GM19035 (cell line): ENCODE measurements around the gene PIK3CD.
"Not testable (repeated sequence)": the region's sequence is repeated elsewhere in the genome, so short reads cannot be mapped to it uniquely, and the experiment has no call there.

Source experiments
- ATAC-seq: cut with Tn5 transposase; IDR thresholded peaks from one replicate; pipeline ENCODE4 v1.9.1; 2021; ENCODE audit not compliant: unreplicated experiment

PIK3CD gene

DNA sequence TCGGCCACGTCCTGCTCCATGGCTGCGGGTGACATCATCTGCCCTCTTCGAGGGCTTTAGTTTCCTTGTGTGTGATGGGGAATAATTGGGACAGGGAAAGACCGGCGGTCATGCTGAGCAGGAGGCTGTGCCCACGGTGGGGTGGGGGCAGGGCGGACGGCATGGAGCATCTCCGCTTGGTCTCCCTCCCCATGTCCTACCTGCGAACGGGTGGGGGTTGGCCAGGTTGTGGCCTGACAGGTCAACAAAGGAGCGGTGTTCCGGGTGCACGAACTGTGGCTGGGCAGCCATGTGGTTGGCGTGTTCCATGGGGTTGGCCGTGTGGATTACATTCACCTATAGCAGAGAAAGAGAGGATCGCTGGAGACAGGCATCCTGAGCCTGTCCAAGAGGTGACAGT, 80.0 kb downstream of the PIK3CD start:
- ATAC-seq, result no peak

DNA sequence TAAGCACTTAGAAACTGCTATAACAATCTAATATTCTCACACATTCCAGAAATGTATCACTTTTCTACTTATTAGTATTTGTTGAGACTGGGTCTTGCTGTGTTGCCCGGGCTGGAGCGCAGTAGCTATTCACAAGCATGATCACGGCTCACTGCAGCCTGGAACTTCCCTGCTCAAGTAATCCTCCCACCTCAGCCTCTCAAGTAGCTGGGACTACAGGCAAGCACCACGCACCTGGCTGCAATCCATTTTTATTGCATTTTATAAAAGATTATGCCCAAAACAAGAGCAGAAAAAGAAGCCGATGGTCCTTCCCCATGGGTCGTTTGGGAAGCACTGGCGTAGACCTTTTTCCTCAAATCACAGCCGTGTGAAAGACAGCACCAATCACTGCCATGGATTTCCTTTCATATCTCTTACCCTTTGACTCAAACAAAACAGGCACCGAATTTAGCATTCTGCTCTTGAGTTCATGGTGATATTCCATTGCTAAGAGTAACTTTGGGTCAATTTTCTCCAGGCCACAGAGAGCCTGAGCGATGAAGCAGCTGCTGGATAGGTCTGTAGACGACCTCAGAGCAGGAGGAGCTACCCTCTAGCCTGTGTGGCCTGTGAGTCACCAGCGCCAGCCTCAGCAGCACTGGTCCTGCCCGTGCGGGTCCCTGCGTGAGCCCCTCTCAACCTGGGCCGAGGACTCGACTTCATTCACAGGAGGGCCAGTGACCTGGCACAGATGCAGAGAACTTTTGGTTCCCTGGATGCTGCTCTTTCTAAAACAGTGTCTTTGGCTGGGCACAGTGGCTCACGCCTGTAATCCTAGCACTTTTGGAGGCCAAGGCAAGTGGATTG, 80.8 kb downstream of the PIK3CD start:
- no peak for ATAC-seq

DNA sequence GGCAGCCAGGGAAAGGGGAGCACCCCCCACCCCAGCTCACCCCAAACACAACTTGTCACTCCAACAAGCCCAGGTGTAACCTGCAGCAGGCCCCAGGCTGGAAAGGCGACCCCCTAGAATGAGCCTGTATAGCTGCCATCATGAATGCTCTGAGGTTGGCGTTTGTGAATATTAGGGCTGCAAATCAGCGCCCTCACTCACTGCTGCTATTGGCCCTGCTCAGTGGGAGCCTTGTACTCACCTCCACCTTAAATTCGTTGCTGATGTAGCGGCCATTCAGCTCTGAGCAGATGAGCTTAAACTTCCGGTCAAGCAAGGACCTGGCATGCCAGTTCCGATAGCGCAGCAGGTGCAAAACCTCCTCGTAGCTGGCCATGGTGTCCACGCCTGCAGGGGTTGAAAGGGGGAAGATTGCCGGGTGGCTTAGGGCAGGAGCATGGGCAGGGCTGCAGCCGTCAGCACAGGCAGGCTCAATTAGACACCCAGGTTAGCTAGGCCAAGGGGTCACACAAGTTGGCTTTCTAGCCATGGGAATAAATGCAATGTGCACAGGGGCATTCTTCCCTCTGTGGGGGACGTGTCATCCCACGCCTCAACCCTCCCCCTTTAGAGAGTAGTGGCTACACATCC, 81.7 kb downstream of the PIK3CD start:
- no peak for ATAC-seq

DNA sequence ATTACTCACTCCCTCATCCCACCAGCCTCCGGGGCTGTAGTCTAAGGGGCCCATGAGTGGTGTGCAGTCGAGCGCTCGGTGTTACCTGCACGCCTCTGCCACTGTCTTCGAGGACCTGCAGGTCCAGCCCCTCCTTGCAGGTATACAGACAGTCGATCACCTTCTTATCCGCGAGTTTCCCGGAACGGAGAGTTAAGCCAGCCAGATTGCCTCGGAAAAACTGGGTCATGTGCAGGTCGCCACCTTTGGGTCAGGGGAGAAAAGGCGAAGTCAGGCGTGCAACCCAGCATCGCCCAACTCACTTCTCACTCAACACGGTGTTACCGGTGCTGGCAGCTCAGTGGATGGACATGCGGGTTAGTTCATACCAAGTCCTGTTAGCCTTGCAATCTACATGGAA, 84.3 kb downstream of the PIK3CD start:
- no peak for ATAC-seq

DNA sequence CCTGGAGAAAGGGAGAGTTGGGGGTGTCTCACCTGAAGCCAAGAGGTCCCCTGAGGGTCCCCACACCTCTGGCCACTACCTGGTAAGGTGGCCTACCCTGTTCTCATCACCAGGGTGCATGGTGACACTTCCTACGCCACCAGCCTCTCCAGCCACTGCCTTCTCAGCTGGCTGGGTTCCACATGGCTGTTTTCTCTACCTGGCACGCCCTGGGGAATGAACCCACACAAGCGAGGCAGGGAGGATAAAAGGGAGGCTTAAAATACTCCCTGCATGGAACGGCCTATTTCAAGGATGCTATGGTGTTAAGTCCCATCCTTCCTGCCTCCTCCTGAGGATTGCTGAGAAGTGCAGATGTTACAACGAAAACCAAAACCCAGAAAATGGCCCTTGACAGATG, 84.7 kb downstream of the PIK3CD start:
- ATAC-seq, result no peak

DNA sequence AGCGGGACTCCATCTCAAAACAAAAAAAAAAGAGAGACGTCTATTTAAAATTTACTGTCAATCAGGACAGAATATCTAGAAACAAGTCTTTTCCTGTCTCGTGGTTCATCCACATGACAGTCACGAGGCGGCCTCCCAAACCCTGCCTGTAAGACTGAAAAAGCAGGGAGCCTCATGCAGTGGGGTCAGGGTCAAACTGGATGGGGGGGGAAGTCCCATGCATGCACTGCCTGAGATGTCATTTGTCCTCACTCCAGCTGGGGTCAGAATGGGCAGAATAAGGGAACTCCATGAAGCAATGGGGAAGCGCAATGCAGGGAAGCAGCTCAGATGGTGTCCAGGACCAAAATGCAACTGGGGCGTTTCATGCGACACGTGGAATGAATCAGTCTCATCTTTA, 85.5 kb downstream of the PIK3CD start:
- no peak for ATAC-seq

DNA sequence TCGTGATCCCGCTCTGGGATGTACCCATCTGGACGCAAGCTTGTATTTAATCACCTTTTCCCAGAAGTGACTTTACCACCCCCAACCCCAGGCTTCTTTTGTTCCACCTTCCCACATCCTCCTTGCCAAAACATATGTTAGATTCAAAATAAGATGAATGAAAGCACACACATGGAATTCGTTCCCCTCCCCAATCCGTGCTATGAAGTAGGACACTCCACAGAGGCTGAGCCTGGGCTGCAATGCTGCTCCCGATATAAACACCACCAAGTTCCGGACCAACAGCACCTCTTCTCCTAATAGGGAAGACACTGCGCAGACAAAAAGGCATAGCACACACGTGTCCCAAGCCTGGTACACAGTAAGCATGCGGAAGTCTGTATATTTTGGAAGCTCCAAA, 86.1 kb downstream of the PIK3CD start:
- no peak for ATAC-seq

DNA sequence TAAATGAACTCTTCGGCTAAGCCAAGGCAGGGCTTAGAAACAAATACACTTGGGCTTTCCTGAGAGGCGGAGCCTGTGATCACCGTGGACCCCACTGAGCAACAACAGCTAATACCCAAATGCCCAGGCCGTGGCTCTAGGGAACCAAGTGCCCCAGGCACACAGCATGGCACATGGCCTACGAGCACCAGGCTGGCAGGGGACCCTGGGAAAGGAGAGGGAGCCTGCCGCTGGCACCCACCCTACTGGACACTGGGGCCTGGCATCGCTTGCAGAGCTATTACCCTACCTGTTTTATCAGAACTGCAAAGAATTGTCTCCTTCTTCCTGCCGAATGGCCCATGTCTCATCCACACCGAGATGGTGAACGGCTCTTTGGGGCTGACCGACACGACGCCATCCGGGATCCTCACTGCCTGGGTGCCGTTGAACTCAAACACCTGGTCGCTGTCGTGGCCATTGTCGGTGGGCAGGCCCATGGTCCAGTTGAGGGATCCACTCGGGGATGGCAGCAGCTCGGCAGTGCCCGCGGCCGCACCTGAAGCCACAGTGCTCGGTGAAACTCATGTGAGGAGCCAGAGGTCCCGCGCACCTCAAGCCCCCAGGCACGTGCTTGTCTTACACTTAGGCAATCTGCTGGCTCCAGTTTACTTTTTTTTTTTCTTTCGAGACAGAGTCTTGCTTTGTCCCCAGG, 92.7 kb downstream of the PIK3CD start:
- ATAC-seq, result no peak

DNA sequence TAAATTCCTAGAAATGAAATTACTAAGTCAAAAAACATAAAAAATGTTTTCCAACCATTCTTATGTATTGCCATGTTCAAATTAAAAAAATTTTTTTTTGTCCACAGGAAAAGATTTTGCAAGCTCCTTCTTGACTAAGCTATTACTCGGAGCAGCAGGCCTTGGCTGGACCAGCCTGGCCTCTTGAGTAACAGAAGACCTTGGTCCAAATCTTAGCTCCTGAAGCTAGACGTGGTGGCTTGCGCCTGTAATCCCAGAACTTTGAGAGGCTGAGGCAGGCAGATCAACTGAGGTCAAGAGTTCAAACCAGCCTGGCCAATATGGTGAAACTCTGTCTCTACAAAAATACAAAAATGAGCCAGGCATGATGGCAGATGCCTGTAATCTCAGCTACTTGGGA, 94.7 kb downstream of the PIK3CD start:
- no peak for ATAC-seq

DNA sequence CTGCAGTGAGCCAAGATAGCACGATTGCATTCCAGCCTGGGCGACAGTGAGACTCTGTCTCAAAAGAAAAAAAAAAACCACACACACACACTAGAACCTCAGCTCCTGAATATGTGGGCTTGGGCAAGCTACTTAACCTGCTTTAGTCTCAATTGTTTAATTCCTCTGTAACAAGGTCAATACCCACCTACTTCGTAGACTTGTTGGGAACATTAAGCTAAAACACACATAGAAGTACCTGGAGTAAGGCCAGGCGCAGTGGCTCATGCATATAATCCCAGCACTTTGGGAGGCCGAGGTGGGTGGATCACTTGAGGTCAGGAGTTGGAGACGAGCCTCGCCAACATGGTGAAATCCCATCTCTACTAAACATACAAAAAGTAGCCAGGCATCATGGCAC, 95.1 kb downstream of the PIK3CD start:
- ATAC-seq, result no peak

DNA sequence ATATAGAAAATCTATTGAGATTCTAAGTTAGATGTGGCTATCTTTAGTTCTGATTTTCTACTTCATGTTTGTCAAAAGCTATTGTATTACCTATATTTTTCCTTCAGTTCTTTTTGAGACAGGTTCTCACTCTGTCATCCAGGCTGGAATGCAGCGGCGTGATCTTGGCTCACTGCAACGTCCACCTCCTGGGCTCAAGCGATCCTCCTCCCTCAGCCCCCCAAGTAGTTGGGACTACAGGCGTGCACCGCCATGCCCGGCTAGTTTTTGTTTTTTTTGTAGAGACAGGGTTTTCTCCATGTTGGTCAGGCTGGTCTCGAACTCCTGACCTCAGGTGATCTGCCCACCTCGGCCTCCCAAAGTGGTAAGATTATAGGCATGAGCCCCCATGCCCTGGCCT, 96.9 kb downstream of the PIK3CD start:
- not testable (repeated sequence) for ATAC-seq

DNA sequence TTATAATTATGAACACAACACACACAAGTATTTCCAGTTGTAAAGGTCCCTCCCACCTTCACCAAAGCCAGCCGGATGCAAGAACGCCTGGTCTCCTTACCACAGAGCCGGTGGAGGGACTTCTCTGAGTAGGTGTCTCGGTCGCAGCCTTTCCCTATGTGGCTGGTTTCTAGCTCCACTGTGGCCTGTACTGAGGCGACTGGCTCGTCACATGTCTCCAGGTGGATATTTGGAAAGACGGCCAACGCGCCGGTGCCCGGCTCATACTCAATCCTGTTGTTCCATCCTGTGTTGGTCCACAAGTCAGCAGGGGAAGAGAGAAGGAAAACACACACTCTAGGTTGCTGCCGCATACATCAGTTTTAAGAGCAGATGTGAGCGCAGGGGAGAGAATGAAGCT, 97.8 kb downstream of the PIK3CD start:
- ATAC-seq, result no peak

DNA sequence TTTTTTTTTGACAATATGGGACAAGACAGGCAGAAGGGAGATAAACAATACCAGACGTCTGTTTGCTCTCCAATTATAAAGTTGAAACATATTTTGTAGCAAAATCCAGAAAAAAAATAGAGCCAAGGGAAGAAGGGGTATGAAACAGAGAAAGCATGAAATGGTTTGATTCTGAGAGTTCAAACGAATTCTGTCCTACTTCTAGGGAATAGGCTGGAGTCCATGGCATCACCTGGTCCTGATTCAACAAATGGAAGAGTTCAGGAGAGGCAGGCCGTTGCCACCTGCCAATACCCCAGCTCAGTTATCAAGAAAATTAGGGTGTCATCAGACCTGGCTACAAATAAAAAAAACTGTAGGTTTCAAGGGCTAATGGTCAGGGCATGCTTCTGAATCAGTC, 100.4 kb downstream of the PIK3CD start:
- no peak for ATAC-seq

DNA sequence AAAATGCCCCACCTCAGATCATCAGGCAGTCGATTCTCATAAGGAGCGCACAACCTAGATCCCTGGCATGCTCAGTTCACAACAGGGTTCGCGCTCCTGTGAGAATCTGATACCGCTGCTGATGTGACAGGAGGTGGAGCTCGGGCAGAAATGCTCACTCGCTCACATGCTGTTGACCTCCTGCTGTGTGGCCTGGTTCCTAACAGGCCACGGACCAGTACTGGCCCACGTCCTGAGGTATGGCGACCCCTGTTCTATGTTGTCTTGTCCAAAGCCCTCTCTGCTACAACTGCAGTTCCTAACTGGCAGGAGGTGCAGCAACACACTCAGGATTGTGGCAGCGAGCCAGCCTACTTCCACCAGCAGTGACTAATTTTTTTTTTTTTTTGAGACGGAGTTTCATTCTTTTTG, 101.6 kb downstream of the PIK3CD start:
- no peak for ATAC-seq

DNA sequence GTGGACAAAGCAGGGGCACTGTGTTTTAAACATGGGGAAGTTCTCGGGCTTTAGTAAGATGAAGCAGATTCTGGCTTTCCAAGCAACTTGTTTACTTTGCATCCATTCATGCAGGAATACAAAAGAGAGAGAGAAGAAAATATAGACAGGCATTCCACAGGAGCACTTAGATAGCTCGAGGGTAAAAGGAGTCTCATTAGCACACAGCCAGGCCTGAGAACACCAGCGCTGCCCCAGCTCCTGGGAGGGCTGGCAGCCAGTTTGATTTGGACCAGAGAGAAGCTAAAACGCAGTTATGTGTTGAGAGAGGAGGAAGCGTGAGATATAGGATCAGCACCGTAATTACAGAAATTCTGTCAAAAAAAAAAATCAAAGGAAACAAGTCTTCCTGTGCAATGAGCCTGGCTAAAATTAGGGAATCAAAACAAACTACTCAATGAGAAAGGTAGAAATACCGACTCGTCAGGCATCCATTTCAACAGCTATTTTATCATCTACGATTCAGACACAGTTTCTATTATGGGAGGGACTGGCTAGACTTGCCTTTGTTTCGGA, 104.0 kb downstream of the PIK3CD start:
- ATAC-seq, result no peak

DNA sequence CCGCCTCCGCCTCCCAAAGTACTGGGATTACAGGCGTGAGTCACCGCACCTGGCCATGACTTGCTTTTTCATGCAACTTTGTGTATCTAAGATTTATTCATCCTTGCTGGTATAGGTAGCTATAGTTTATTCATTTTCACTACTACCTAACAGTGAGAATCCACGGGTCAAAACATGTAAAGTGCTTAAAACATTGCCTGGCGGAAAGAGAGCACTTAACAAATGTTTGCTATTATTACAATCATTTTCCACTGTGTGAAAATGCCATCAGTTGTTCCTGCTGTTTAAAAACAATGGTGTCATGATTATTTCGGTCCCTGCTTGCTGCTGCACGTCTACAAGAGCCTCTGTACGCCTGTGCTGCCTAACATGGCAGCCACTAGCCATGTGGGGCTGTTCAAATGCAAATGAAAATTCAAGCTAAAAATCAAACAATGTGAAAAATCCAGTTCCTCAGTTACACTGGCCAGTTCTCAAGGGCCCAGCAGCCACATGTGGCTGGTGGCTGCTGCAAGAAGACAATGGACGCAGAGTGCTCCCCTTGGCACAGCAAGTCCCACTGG, 107.1 kb downstream of the PIK3CD start:
- ATAC-seq, result no peak

DNA sequence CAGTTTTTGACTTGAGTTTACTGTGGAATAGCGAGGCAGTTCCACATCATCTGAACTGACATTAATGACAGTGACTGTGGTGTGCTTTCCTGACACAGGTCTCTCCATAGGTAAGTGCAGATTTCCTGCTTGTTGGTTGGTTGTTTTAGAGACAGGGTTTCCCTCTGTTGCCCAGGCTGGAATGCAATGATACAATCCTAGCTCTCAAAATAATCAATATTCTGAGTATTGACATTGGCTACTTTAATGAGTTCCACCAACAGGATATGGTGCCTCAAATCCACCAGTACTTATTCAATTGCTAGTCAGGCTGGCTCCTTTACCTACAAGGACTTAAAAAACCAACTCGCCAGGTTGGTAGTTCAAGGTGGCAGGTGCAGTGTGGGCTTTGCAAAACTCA, 108.4 kb downstream of the PIK3CD start:
- no peak for ATAC-seq

DNA sequence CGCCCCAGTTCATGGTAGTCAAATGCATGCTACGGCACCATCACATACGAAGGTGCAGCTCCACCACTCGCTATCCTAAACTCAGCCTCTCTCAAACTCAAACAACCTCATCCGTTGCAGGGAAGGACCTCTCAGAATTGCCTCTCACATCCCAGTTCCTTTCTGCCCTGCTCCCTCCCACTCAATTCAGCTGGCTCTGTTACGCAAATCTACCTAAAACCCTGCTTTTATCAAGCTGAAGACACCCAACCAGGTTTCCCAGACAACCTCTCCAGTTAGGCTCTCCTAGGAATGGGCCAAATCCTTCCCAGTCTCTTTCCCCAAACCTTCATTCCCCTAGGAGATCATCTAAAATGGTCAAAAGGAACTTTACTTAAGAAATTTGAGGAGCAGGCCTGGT, 109.3 kb downstream of the PIK3CD start:
- no peak for ATAC-seq

DNA sequence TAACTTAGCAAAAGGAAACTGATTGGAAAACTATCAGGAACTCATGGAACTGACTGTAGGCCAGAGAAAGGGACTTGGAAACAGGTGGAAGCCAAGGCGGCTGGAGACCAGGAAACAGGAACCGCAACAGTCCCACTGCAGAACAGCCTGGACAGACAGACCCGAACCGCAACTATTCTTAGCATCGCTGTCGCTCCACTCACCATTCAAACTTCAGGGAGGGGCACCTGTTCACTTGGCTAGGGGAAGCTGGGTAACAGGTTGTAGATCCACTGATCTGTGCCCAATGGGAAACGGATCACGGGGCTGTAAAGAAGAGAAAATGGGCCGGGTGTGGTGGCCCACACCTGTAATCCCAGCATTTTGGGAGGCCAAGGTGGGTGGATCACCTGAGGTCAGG, 110.3 kb downstream of the PIK3CD start:
- no peak for ATAC-seq

DNA sequence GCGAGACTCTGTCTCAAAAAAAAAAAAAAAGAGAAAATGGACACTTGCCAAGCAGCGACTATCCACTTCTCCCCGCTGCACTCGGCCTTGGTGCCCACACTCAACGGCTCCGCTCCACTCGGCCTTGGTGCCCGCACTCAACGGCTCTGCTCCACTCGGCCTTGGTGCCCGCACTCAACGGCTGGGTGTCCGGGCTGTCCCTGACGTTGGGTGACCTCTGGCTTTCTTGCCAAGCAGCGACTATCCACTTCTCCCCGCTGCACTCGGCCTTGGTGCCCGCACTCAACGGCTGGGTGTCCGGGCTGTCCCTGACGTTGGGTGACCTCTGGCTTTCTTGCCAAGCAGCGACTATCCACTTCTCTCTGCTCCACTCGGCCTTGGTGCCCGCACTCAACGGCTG, 110.9 kb downstream of the PIK3CD start:
- not testable (repeated sequence) for ATAC-seq

DNA sequence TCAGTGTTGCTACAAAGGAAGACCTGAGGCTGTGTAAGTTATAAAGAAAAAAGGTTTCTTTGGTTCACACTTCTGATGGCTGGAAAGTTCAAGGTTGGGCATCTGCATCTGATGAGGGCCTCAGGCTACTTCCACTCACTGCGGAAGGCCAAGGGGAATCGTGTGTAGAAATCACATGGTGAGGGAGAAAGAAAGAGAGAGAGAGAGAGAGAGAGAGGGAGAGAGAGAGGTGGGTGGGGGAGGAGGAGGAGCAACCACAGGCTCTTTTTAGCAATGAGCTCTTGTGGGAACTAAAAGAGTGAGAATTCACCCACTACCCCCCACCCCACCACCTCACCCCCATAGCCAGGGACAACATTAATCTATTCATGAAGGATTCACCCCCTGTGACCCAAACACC, 112.4 kb downstream of the PIK3CD start:
- ATAC-seq, result no peak

DNA sequence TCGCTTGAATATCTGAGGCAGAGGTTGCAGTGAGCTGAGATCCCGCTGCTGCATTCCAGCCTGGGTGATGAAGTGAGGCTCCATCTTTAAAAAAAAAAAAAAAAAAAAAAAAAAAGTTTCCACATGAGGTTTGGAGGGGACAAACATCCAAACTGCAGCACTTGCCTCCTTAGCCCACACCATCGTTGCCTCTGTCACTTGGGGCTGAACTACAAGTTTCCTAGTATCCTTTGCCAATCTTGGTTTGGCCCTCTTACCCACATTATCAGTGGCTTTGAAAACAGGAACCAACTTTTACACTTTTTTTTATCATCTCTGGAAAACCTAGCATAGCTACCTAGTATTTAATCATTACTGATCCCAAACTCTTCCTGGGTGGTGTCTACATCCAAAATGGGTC, 113.0 kb downstream of the PIK3CD start:
- ATAC-seq, result no peak
